ENCODE data around the gene EVA1A.

DNA sequence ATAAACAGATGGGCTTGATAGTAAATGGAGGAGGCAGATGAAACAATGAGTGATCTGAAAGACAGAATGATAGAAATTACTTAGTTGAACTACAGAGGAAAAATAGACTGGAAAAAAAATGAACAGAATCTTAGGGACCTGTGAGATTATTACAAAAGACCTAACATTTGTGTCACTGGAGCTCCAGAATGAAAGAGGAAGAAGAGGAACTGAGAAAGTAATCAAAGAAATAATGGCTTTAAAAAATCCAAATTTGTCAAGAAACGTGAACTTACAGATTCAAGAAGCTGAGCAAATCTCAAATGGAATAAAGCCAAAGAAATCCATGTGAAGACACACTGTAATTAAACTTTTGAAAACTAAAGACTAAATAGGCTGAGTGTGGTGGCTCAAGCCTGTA lies 28.3 kb downstream of the EVA1A start:
- TF ChIP-seq YY1 (IDR thresholded peaks at IDR 0.05; ENCODE audit: insufficient read depth, insufficient read length) (no peak), SUZ12 (IDR thresholded peaks at IDR 0.05; ENCODE audit: extremely low read depth, insufficient read depth, insufficient read length) (no peak)

Data from NT2/D1 (cell line).